Kidney glomerular epithelial cell (primary cell): ENCODE measurements around the gene PDE8A.
A peak's percentile ranks its signal among the peaks of the same experiment; 100 is the strongest.

ENCODE experiments used
- DNase-seq: peaks from one replicate; lab custom pipeline; 2025; lab: John Stamatoyannopoulos, UW

Gene PDE8A, protein sequence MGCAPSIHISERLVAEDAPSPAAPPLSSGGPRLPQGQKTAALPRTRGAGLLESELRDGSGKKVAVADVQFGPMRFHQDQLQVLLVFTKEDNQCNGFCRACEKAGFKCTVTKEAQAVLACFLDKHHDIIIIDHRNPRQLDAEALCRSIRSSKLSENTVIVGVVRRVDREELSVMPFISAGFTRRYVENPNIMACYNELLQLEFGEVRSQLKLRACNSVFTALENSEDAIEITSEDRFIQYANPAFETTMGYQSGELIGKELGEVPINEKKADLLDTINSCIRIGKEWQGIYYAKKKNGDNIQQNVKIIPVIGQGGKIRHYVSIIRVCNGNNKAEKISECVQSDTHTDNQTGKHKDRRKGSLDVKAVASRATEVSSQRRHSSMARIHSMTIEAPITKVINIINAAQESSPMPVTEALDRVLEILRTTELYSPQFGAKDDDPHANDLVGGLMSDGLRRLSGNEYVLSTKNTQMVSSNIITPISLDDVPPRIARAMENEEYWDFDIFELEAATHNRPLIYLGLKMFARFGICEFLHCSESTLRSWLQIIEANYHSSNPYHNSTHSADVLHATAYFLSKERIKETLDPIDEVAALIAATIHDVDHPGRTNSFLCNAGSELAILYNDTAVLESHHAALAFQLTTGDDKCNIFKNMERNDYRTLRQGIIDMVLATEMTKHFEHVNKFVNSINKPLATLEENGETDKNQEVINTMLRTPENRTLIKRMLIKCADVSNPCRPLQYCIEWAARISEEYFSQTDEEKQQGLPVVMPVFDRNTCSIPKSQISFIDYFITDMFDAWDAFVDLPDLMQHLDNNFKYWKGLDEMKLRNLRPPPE

DNA sequence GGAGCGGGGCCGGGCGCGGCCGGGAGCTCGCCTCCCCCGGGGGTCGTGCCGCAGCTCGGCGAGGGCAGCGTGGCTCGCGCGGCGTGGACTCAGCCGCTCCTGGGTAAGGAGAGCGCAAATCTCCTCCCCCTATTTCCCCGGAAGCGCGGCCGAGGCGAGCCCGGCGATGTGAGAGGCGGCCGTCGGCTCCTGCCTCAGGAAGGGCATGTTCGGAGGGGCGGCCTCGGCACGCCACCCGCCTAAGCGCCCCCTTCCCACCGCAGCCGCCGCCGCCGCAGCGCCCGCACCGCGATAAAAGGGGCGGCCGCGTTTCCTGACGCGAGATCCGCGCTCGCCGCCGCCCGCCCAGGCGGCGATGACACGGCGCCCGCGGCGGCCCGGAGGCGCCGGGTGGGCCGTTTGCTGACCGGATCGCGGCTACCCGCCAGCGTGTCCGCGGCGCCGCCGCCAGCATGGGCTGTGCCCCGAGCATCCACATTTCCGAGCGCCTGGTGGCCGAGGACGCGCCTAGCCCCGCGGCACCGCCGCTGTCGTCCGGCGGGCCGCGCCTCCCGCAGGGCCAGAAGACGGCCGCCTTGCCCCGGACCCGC, at the start of gene PDE8A:
TSS of gene PDE8A (plus strand) at position 146 of the 590 bp plus-strand sequence. CDS start at position 453, 307 bp downstream.
- DNase-seq = no peak

DNA sequence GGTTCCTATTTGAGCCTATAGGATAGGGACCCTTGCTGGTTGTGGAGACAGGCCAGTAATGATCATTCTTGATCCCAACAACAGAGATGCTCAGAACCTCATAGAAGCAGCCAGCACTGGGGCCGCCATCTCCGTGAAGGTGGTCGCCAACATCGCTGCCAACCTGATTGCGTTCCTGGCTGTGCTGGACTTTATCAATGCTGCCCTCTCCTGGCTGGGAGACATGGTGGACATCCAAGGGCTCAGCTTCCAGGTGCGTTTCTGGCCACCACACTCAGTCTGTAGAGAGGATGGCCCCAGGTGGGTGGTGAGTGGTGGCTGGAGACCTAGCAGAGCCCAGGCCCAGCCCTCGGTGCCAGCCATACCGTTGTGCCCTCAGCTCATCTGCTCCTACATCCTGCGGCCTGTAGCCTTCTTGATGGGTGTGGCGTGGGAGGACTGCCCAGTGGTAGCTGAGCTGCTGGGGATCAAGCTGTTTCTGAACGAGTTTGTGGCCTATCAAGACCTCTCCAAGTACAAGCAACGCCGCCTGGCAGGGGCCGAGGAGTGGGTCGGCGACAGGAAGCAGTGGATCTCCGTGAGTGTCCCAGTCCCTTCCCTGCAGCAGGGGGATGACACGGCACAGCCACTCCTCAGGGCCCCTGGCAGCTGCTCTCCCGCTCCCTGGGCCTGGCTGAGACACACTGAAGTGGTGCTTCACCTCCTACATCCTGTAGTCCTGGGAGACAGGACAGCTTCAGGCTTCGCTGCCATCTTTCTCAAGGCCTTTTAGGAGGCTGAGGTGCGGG, 46.5 kb upstream of the PDE8A start:
- no peak for DNase-seq

DNA sequence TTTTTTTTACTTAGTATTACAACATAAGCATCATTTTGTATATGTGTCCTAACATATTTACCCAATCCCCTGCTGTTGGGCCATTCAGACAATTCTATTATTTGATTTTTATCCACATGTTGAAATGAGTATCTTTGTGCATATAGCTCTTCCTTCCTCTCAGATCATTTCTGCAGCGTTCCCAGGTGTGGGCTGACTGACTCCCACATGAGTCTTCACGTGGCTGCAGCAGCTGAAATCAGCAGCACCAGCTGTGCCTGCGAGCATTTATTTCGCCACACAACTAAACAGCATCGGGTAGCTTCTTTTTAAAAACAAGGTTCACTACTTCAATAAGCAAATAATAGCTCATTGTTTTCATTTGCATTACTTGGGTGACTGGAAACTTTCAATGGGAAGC, 44.5 kb upstream of the PDE8A start:
- DNase-seq = no peak

DNA sequence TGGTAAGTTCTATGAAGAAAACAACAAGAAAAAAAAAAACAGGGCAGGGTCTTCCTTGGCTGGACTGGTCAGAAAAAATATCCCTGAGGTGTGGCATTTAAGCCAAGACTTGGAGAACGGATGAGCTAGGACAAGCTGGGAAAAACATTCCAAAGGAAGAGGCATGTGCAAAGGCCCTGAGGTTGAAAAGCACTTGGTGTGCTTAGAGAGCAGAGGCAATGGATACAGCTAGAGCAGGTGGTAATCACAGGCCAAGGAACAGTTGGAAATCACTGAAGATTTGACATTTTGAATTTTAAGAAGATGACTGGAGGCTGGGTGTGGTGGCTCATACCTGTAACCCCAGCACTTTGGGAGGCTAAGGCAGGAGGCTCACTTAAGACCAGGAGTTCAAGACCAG, 42.9 kb upstream of the PDE8A start:
- no peak for DNase-seq

DNA sequence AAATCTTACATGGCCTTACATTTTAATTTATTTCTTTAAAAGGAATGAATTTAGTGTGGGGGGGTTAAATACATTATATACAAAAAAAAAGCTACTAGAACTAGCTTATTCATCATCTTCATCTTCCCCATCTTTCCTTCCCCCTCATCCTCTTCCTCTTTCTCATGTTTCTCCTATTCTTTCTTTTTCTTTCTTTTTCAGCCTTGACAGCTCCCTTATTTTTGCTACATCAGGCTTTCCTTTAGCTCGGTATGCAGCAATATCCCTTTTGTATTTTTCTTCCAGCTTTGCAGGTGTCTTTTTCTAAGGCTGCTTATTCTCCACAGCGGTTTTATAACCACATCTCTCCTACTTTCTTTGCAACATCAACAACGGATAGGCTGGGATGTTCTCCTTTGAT, 41.3 kb upstream of the PDE8A start:
- no peak for DNase-seq

DNA sequence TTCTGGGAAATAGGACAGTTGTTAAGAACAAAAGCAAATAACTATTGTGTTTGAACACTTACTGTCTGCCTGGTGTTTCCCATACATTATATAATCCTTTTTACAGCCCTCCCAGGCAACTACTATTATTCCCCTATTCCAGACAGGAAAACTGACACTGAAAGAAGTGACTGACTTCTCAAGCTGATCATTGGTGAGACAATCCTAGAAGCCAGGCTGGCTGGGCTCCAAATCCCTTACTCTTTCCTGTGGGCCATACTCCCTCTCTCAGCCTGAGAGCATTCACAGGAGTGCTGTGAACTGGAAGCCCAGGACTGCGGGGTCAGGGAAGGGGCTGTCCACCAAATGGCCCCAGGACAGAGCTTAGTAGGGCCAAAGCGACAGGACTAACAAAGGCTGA, 39.2 kb upstream of the PDE8A start:
- no peak for DNase-seq

DNA sequence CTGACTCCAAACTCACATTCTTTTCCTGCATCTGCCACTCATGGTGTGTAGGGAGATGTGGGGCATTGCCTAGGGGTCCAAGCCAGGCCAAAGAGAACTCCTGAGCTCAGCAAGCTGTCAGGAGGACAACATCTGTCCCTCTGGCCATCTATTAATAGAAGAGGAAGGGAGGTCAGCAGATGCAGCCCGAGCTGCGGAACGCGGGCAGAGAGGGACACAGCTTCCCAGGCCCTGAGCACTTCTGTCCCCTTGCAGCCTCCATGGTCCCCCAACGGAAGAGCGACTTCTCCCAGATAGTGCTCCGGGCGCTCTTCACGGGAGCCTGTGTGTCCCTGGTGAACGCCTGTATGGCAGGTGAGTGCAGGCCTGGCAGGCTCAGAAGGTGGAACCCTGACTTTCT, 37.3 kb upstream of the PDE8A start:
- DNase-seq = no peak

DNA sequence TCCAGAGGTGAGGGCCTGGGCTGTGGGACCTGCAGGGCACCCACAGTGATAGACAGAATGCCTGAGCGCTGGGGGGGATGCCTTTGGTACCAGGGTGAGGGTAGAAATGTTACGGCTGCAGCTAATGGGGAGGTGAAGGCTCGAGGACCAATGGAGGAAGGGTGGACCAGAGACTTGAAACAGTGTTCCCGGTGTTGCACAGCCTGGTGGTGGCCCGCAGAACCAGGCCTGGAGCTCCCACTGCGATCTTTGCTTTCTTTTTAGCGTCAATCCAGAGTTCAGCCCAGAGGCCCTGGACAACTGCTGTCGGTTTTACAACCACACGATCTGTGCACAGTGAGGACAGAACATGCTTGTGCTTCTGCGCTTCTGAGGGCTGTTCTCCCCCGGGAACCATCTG, 36.8 kb upstream of the PDE8A start:
- DNase-seq = no peak

DNA sequence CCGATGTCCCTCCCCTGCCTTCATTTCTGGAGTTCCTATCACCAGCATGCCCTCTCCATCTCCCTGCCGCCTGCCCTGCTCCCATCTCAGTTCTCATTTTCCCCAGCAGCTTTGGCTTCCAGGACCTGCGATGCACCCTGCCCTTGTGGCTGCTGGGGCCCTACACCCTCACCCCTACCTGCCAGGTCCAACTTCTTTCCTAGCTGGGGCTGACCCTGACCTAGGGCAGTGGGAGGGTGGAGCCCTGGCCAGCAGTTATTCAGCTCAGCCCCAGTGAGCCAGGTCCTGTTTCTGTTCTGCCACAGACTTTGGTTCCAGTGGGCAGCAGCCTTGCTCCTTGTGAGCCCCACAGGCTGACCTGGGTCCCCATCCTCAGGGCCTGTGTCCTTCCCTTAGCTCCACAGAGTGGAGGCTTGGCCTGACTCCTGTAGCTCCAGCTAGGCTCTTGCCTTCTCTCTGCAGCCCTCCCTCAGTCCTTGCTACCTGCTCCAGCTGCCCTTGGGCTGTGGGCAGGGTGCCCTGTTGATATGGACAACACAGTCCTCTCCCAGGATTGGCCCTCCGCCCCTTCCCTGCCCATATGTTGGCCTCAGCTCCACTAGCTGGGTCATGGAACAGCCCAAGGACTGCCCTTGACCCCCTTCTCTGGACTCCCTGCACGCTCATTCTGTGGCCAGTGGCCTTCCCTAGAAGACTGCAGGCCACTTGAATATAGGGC, 34.7 kb upstream of the PDE8A start:
- no peak for DNase-seq

DNA sequence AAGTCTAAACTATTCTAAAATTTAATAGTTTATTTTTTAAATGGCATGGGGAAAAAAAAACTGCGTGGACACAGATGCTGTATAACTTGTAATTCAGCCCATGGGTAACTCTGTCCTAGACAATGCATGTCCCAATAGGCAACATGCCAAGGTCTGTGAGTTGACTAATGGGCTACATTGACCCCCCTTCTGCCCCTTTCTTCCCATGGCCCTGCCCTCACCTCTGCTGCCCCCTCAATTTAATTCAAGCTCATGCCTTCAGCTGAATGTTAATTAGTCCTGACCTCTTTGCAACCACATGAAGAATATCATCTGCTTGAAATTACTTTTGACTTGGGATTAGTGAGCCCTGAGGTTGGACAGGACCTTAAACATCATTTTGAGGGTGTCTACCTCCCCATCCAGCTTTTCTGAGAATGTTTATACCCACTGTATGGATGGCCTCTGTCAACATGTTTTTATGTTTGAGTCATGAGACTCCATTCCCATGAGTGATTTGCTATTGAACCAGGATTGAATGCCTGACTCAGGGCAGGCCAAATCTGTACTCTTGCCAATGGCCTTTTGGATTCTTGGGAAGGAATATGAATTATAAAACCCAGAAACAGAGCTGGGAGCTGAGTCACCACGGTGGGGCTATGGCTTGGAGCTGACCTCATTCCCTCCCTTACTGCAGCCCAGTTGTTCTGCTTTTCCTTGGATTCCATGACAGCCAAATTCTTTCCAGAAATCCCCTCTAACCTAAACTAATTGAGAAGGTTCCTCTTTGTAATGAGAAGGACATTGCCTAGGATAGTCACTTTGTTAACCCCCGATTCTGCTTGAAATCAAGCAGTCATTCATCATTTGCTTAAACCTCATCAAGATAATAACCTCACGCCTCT, 33.5 kb upstream of the PDE8A start:
- DNase-seq = peak; percentile 38

DNA sequence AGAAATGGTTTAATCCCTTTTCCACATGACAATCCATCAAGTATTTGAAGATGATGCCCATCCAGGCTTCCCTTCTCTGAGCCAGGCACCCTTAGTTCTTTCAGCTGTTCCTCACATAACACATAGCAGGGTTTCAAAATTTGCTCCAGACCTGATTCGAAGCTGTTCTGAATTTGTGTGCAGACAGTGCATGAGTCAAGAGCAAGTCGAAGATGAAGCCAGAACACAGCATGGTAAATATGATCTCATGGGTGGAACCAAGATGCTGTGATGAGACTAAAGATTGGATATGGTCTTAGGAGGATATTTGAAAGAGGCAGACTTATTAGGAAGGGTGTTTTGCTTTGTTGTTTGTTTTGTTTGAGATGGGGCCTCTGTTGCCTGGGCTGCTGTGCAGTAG, 32.6 kb upstream of the PDE8A start:
- DNase-seq = no peak

DNA sequence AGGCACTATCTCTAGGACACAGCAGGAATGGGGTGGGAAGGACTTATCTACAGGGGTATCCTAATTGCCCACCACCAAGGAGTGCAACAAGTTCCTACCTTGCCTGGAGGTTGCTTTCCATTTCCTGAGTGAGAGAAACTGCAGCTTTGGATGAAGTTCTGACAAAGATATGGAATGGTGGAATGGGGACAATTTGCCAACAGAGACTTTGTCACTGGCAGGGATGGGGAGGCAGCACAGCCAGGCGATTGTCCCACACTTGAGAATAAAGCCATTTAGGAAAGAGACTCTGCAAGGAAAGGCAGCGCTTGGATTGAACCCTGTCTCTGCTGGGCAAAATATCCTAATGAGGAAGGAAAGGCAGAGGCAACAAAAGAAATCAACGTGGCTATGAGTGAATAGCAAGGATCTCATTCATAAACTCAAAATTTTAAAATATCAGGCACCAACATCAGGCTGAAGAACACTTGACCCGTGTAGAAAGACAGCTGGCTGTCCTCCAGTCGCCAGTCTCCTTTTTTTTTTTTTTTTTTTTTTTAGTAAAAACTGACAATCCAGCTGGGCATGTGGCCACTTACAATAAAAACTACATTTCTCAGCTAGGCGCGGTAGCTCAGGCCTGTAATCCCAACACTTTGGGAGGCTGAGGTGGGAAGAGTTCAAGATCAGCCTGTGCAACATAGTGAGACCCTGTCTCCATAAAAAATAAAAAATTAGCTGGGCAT, 31.6 kb upstream of the PDE8A start:
- DNase-seq = no peak

DNA sequence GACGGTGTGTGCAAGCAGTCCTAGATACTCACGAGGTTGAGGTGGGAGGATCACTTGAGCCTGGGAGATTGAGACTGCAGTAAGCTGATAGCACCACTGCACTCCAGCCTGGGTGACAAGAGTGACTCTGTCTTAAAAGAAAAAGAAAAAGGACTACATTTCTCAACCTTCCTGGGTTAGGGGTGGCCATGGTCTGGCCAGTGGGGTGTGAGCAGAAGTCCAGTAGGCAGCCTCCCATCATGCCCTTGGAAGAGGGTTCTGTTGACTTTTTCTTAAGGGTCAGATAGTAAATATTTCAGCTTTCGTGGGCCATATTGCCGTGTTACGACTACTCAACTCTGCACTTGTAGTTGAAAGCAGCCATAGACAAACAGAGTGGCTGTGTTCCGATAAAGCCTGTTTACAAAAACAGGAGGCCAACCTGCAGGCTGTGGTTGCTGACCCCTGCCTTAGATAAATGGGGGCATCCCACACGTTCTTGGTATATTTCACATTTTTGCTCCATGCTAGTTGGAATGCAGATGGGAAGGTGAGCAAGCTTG, 31.0 kb upstream of the PDE8A start:
- no peak for DNase-seq

DNA sequence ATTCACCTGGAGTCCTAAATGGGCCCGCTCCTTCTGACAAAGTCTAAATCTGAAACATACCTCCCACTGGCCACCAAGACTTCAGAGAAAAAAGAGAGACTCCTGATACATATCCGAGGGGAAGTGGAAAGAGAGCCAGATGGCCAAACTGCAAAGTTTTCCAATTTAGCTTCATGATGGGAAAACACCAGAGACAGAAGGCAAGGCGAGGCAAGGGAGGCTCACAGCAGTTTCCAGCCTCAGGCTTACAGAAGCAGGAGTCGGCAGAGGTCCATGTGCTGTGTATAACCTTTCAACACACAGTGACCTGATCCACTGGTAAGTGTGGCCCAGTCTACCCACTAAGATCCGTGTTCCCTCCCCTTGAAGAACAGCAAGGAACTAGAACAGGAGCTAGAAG, 29.9 kb upstream of the PDE8A start:
- DNase-seq = no peak

DNA sequence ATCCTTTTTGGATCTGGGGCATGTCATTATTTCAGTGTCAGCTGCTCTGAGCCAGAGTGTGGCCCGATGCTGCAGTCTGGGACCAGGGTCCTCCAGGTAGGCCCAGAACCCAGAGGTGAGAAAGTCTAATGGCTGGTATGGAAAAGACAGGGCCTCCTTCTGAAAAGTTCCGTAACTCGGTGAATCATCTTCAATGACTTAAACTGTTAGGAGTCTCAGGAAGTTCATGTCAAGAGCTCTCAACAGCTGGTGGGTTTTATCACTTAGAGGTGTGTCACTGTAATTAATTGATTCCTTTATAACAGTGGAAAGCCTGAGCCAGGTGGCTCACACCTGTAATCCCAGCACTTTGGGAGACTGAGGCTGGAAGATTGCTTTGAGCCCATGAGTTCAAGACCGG, 28.5 kb upstream of the PDE8A start:
- no peak for DNase-seq

DNA sequence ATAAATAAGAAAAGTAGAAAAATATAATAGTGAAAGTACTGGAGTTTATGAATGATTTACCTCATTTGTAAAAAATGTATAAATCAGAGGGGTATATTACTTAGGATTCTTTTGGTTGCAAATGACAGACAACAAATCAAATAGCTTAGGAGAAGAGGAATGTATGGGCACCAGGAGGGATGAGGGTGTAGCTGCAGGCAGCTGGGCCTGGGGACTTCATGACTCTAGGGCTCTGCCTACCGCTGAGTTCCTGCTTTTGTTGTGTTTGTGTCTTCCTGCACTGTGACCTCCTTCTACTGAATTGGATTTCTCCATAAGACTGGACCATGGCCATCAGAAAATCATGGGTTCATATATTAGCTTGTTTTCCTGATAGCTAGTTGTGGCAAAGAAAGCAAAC, 27.9 kb upstream of the PDE8A start:
- DNase-seq = no peak

DNA sequence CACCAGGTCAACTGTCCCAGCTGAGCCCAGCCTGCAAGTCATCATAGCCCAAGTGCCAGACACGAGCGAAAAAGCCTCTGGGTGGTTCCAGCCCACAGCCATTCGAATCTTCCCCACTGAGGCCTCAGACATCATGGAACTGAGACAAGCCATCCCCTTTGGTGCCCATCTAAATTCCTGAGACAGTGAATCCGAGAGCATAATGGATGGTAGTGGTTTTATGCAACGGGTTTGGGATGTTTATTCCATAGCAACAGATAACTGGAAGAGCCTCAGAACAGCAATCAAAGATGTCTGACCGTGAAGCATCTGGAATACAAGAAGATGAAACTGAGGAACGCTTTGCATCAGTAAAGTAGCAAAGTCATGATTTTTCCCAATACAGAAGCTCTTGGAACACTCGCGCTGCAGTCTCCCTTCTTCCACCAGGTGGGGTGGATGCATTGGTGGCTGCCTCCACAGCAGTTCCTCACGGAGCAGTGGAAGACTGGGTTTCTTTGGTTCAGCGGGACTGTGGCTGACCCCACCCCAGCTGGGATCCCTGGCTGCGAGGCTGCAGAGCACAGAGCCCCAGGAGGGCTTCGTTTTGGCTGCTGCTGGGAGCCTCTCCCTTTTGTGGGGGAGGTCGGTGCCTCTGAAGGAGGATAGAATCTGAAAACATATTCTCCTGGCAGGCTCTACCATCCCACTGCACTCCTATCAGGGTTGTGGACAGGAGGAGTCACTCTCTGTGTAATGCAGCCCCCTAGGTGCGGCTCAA, 26.4 kb upstream of the PDE8A start:
- peak; percentile 31 for DNase-seq

DNA sequence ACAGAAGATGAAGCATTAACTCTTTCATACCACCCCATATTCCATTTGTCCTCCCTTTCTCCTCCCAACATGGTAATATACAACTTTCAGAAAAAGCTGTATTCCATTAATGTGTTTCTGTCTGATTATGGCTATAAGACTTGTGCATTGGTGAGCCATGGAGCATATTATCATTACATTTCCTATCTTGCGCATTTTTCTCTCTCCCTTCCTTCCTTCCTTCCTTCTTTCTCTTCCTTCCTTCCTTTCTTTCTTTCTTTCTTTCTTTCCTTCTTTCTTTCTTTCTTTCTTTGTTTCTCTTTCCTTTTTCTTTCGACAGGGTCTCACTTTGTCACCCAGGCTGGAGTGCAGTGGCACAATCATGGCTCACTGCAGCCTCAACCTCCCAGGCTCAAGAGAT, 25.5 kb upstream of the PDE8A start:
- DNase-seq = no peak
